ENCODE results near the gene RHBDD2. TPM values are rescaled to one million over a fixed set of nuclear protein-coding genes. Genes with fewer than 3 reads are reported as not detected.
"Not testable (repeated sequence)": the region's sequence is repeated elsewhere in the genome, so short reads cannot be mapped to it uniquely, and the experiment has no call there.

The RHBDD2 gene
- 15.4 and 52.7 TPM in 2 replicates for total RNA-seq (ENCODE audit: low replicate concordance)

GRCh38 chr7:75878769-75879611, at the start of gene RHBDD2:
Gene RHBDD2 (plus strand): TSS chr7:75879034. CDS start chr7:75879083, 49 bp downstream.
- TF ChIP-seq CTCF (IDR thresholded peaks at IDR 0.05) (no peak), EZH2 (IDR thresholded peaks at IDR 0.05) (no peak), EZH2phosphoT487 (IDR thresholded peaks at IDR 0.05) (no peak)
- peaks cover 25% of the 10 kb centered on the region for H3K36me3 Mint-ChIP-seq
- peak within 1 kb of the TSS; percentile 94 for H3K27ac Mint-ChIP-seq
- no peaks in the 10 kb centered on the region for H3K36me3 ChIP-seq
- no peaks in the 10 kb centered on the region for H3K9me3 ChIP-seq (ENCODE audit: low read depth)
- peak within 1 kb of the TSS; percentile 92 for H3K4me2 ChIP-seq
- peaks cover 18% of the 10 kb centered on the region for H3K4me1 ChIP-seq
- peak within 1 kb of the TSS; percentile 61 for H3K4me3 ChIP-seq
- peak within 1 kb of the TSS; percentile 96 for H3K4me3 Mint-ChIP-seq
- H3K27me3 Mint-ChIP-seq (ENCODE audit: insufficient read depth, low read depth): peaks cover 5% of the 10 kb centered on the region
- H4K20me1 ChIP-seq (ENCODE audit: low read depth): peaks cover 41% of the 10 kb centered on the region
- no peaks in the 10 kb centered on the region for H3K9me3 Mint-ChIP-seq
- peak; percentile 97 for DNase-seq (ENCODE audit: low spot score)
- no peak within 1 kb of the TSS for H3K27ac ChIP-seq
- H3K4me1 Mint-ChIP-seq: peaks cover 42% of the 10 kb centered on the region
- H3K27me3 ChIP-seq: no peaks in the 10 kb centered on the region
- H2AFZ ChIP-seq (replicated peaks): peak within 1 kb of the TSS; percentile 45
- H3F3A ChIP-seq (ENCODE audit: low read depth): peaks cover 19% of the 10 kb centered on the region
- H3K9ac ChIP-seq: peak within 1 kb of the TSS; percentile 83
- peaks cover 41% of the 10 kb centered on the region for H3K79me2 ChIP-seq (ENCODE audit: low read depth)

GRCh38 chr7:75829656-75830055, 49.2 kb upstream of the RHBDD2 start:
- not testable (repeated sequence) for H3K9me3 Mint-ChIP-seq; H3K4me3 Mint-ChIP-seq; H3K9ac ChIP-seq; H3K36me3 ChIP-seq; H3K4me1 Mint-ChIP-seq; H3K36me3 Mint-ChIP-seq; H3K4me3 ChIP-seq; H2AFZ ChIP-seq (replicated peaks); H3K27me3 Mint-ChIP-seq (ENCODE audit: insufficient read depth, low read depth); H3K79me2 ChIP-seq (ENCODE audit: low read depth); H4K20me1 ChIP-seq (ENCODE audit: low read depth); H3K4me1 ChIP-seq; H3K27ac Mint-ChIP-seq; H3K9me3 ChIP-seq (ENCODE audit: low read depth); H3K4me2 ChIP-seq; H3F3A ChIP-seq (ENCODE audit: low read depth); H3K27ac ChIP-seq
- peak; percentile 44 for DNase-seq (ENCODE audit: low spot score)
- H3K27me3 ChIP-seq: peaks cover 33% of the 10 kb centered on the region

- H3K36me3 Mint-ChIP-seq: no peaks in the 10 kb centered on the region
- Histone ChIP-seq H3K27ac (no peak overlapping the region), H4K20me1 (ENCODE audit: low read depth) (no peaks in the 10 kb centered on the region), H3K9me3 (ENCODE audit: low read depth) (no peaks in the 10 kb centered on the region), H3K36me3 (no peaks in the 10 kb centered on the region), H3K4me1 (no peaks in the 10 kb centered on the region), H3K9ac (no peak overlapping the region), H3F3A (ENCODE audit: low read depth) (no peaks in the 10 kb centered on the region), H3K4me2 (no peak overlapping the region), H3K4me3 (no peak overlapping the region), H3K79me2 (ENCODE audit: low read depth) (no peaks in the 10 kb centered on the region), H2AFZ (replicated peaks) (no peak overlapping the region), H3K27me3 (peaks cover 33% of the 10 kb centered on the region)
- H3K27ac Mint-ChIP-seq: no peak overlapping the region
- peaks cover 3% of the 10 kb centered on the region for H3K4me1 Mint-ChIP-seq
- H3K4me3 Mint-ChIP-seq: no peak overlapping the region
- no peak for DNase-seq (ENCODE audit: low spot score)
- H3K27me3 Mint-ChIP-seq (ENCODE audit: insufficient read depth, low read depth): peaks cover 7% of the 10 kb centered on the region
- no peak for TF ChIP-seq EZH2 (IDR thresholded peaks at IDR 0.05)
- TF ChIP-seq EZH2phosphoT487 (IDR thresholded peaks at IDR 0.05): no peak
- TF ChIP-seq CTCF (IDR thresholded peaks at IDR 0.05): no peak
- H3K9me3 Mint-ChIP-seq: no peaks in the 10 kb centered on the region
Measured at GRCh38 chr7:75830978-75831377, 47.9 kb upstream of the RHBDD2 start.

- H3K4me3 Mint-ChIP-seq; H3K27ac ChIP-seq; H3K4me1 Mint-ChIP-seq; H2AFZ ChIP-seq (replicated peaks); H3K9me3 ChIP-seq (ENCODE audit: low read depth); H4K20me1 ChIP-seq (ENCODE audit: low read depth); H3K36me3 Mint-ChIP-seq; H3K36me3 ChIP-seq; H3K27me3 Mint-ChIP-seq (ENCODE audit: insufficient read depth, low read depth); H3K79me2 ChIP-seq (ENCODE audit: low read depth); H3K4me3 ChIP-seq; H3K9ac ChIP-seq; DNase-seq (ENCODE audit: low spot score); H3K27ac Mint-ChIP-seq; H3K9me3 Mint-ChIP-seq; H3K4me2 ChIP-seq; H3K4me1 ChIP-seq; H3F3A ChIP-seq (ENCODE audit: low read depth): not testable (repeated sequence)
- peaks cover 23% of the 10 kb centered on the region for H3K27me3 ChIP-seq
Measured at GRCh38 chr7:75833662-75834061, 45.2 kb upstream of the RHBDD2 start.

All from neural progenitor cell (in vitro differentiated cells).